ENCODE results near the gene KIFC3.
A peak's percentile ranks its signal among the peaks of the same experiment; 100 is the strongest.
"Not testable (repeated sequence)": the region's sequence is repeated elsewhere in the genome, so short reads cannot be mapped to it uniquely, and the experiment has no call there.

KIFC3 gene

GRCh38 chr16:57805176-57805575, 2.9 kb upstream of the KIFC3 start:
- DNase-seq, result no peak

- DNase-seq, result no peak
Observed at GRCh38 chr16:57804111-57804837, 2.0 kb upstream of the KIFC3 start.

- DNase-seq, result peak in 50 of 56 donors; percentile 41 to 87 (median 70)
Observed at GRCh38 chr16:57803134-57803990, 1.1 kb upstream of the KIFC3 start.

GRCh38 chr16:57801809-57802340, 416 bp downstream of the KIFC3 start:
- DNase-seq, result peak in 7 of 56 donors; percentile 29 to 62 (median 42)

- DNase-seq, result no peak
Observed at GRCh38 chr16:57801098-57801808, 1.0 kb downstream of the KIFC3 start.

GRCh38 chr16:57800200-57801097, 1.8 kb downstream of the KIFC3 start:
- DNase-seq, result peak in 1 of 56 donors; percentile 15

GRCh38 chr16:57799600-57800199, 2.6 kb downstream of the KIFC3 start:
- DNase-seq, result peak in 1 of 56 donors; percentile 25

GRCh38 chr16:57798953-57799599, 3.2 kb downstream of the KIFC3 start:
- no peak for DNase-seq

GRCh38 chr16:57798267-57798810, 4.0 kb downstream of the KIFC3 start:
- no peak for DNase-seq

GRCh38 chr16:57797526-57798266, 4.6 kb downstream of the KIFC3 start:
- DNase-seq, result no peak

- no peak for DNase-seq
Observed at GRCh38 chr16:57797216-57797525, 5.1 kb downstream of the KIFC3 start.

GRCh38 chr16:57796014-57796413, 6.3 kb downstream of the KIFC3 start:
- not testable (repeated sequence) for DNase-seq

GRCh38 chr16:57795431-57795878, 6.8 kb downstream of the KIFC3 start:
- peak in 4 of 56 donors; percentile 16 to 42 (median 33) for DNase-seq

GRCh38 chr16:57794849-57795430, 7.4 kb downstream of the KIFC3 start:
- no peak for DNase-seq

- DNase-seq, result no peak
Observed at GRCh38 chr16:57791893-57792461, 10.3 kb downstream of the KIFC3 start.

GRCh38 chr16:57791195-57791892, 10.9 kb downstream of the KIFC3 start:
- no peak for DNase-seq

- no peak for DNase-seq
Observed at GRCh38 chr16:57788951-57789350, 13.3 kb downstream of the KIFC3 start.
